ENCODE results near the gene HMCN2.

HMCN2 gene

DNA sequence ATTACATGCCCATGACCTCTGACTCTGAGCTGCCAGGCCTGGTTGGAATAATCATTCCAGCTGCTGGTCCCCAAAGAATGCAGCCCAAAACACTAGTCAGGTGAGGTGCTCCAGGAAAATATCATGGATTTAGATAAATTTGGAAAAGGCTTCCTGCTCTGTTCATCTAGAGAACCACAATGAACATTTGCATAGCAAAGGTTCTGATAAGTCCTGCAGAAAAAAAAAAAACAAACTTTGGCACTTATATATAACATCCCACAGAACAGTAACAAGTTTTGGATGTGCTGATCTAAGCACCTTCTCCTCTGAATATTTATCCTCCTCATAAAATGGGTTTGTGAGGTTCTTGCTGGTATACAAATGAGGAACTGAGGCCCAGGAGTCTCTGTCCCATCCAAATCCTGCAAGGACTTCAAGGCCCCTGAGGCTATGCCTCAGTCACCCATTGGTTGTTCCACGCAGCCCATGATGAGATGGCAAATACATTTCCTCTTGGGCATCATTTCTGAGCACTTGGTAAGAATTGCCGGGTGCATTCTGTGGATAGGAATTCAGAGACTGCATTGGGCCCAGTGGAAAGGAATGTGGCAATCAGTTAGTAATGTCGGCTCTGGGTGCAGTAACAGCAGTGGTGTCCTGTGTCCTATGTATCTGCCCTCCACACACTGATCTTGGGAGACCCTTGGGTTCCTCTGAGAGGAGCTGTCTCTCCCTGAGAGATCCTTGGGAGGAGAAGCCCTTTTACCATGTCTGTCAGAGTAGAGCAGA, 105.8 kb downstream of the HMCN2 start:
- DNase-seq (ENCODE audit: low read depth): no peak

DNA sequence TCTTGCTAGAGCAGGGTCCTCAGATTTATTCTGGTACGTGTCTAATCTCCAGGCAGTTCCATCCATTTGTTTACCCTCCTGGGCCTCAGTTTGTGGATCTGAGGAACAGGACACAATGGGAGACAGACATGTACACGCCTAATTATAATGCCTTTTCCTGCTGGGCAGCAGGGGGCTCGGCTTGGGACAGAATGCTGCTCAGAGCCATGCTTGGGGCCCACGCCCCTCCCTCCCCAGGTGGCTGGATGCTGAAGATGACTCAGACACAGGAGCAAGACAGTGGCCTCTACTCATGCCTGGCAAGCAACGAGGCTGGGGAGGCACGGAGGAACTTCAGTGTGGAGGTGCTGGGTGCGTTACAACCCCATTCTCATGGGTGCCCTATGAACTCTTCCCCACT, 106.5 kb downstream of the HMCN2 start:
- DNase-seq (ENCODE audit: low read depth): no peak

- DNase-seq (ENCODE audit: low read depth): no peak
Measured at GRCh38 chr9:130373679-130374325, 108.2 kb downstream of the HMCN2 start.

GRCh38 chr9:130377612-130378011, 112.1 kb downstream of the HMCN2 start:
- no peak for DNase-seq (ENCODE audit: low read depth)

DNA sequence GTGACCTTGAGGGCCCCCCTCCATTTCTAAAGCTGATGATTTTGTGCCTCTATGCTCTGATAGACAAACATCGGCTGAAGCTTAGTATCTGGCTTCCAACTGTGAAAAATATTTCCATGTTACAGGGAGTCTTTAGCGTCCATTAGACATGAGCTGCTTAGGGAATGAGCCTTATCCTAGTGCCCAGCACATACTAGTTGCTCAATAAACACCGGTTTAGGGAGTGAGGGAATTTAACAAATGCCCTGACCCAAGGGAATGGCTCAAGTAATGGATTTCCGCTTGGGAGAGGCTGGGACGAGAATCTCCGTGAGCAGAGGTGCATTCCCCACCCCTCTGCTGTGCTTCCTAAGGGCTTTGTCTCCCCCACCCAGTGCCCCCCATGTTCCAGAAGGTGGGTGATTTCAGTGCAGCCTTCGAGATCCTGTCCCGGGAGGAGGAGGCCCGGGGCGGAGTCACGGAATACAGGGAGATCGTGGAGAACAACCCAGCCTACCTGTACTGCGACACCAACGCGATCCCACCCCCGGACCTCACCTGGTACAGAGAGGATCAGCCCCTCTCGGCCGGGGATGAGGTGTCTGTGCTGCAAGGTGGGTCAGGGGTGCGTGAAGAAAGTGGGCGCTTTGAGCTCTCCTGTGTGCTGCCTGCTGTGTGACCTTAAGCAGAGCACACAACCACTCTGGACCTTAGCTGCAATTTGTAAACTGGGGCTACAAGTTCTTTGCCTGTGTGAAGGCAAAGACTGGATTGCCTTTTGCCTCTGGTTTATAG, 113.5 kb downstream of the HMCN2 start:
- no peak for DNase-seq (ENCODE audit: low read depth)

DNA sequence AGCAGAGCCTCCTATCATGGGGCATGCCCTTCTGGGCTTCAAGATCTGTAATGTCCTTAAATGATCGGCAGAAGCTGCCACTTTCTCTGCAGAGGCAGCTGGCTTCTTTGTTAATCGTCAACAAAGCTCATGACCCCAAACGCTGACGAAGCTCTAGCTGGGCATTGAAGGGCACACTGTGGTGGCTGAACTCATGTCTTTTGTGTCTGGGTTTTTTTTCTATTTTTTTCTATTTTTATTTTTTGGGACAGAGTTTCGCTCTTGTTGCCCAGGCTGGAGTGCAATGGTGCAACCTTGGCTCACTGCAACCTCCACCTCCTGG, 114.0 kb downstream of the HMCN2 start:
- DNase-seq (ENCODE audit: low read depth): no peak

- no peak for DNase-seq (ENCODE audit: low read depth)
Measured at GRCh38 chr9:130380920-130381469, 115.4 kb downstream of the HMCN2 start.

DNA sequence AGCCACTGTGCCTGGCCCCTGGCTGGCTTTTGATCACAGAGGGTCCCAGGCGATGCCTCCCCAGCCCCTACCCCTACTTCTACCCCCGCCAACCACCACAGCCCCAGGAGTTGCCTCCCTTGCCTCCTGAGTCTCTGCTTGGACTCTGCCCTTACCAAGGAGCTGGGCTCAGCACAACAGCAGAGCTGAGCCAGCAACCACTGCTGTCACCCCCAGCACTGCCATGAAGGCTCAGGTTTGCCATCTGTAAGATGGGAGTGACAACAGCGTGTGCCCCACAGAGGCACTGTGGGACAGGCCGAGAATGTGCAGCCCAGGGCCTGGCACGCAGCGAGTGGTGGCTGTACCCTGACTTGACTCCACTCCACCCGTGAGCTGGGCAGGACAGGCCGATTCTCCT, 116.1 kb downstream of the HMCN2 start:
- no peak for DNase-seq (ENCODE audit: low read depth)

GRCh38 chr9:130382096-130382495, 116.5 kb downstream of the HMCN2 start:
- no peak for DNase-seq (ENCODE audit: low read depth)

DNA sequence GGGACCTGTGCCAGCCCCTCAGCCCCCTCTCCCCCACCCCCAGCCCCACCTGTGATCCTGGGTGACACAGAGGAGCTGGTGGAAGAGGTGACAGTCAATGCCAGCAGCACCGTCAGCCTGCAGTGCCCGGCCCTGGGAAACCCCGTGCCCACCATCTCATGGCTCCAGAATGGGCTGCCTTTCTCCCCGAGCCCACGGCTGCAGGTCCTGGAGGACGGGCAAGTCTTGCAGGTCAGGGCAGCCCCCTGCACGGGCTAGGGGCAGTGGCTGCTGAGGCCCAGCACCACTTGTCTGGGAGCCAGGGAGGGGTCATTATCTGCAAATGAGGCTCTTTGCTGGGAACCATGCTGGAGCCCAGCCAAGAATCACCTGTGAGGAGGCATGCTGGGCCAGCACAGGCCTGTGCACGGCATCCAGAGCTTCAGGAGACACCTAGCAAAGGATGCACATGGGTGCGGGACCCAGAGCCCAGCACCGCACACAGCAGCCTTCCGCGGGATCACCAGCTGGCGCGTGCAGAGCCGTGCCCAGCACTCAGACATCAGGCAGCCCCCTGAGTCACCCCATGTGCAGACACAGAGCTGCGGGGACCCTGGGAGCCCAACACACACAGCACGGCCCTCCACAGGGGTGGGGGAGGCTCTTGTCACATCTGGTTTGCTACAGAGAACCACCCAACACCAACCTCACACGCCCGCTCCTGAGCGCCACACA, 117.2 kb downstream of the HMCN2 start:
- DNase-seq (ENCODE audit: low read depth): no peak

- no peak for DNase-seq (ENCODE audit: low read depth)
Measured at GRCh38 chr9:130383350-130383715, 117.8 kb downstream of the HMCN2 start.

- DNase-seq (ENCODE audit: low read depth): no peak
Measured at GRCh38 chr9:130383979-130384676, 118.6 kb downstream of the HMCN2 start.

GRCh38 chr9:130385257-130385656, 119.7 kb downstream of the HMCN2 start:
- no peak for DNase-seq (ENCODE audit: low read depth)

GRCh38 chr9:130387398-130387797, 121.8 kb downstream of the HMCN2 start:
- no peak for DNase-seq (ENCODE audit: low read depth)

GRCh38 chr9:130387905-130388304, 122.3 kb downstream of the HMCN2 start:
- DNase-seq (ENCODE audit: low read depth): no peak

- DNase-seq (ENCODE audit: low read depth): no peak
Measured at GRCh38 chr9:130390390-130390789, 124.8 kb downstream of the HMCN2 start.

GRCh38 chr9:130390986-130391385, 125.4 kb downstream of the HMCN2 start:
- no peak for DNase-seq (ENCODE audit: low read depth)

DNA sequence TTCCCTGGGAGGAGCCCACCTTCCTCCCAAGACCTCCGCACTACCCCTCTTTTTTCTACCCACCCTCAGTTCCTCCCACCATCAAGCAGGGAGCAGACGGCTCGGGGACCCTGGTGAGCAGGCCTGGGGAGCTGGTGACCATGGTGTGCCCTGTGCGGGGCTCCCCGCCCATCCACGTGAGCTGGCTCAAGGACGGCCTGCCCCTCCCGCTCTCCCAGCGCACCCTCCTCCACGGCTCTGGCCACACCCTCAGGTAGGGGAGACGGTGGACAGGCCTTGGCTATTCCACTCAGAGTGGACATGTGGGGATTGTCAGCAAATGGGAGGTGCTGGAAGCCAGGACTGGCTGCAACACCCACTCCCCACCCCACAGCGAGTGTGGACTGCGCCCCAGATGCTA, 126.3 kb downstream of the HMCN2 start:
- no peak for DNase-seq (ENCODE audit: low read depth)

DNA sequence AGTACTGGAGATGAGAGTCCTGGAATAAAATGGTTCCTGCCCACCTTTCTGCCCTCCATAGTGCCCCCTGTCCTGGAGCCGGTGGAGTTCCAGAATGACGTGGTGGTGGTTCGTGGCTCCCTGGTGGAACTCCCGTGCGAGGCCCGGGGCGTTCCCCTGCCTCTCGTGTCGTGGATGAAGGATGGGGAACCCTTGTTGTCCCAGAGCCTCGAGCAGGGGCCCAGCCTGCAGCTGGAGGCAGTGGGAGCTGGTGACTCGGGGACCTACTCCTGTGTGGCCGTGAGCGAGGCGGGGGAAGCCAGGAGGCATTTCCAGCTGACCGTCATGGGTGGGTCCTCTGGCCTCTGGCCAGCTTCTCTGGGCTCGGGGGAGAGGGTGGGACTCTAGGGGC, 128.1 kb downstream of the HMCN2 start:
- DNase-seq (ENCODE audit: low read depth): no peak

GRCh38 chr9:130394320-130394719, 128.8 kb downstream of the HMCN2 start:
- no peak for DNase-seq (ENCODE audit: low read depth)

DNA sequence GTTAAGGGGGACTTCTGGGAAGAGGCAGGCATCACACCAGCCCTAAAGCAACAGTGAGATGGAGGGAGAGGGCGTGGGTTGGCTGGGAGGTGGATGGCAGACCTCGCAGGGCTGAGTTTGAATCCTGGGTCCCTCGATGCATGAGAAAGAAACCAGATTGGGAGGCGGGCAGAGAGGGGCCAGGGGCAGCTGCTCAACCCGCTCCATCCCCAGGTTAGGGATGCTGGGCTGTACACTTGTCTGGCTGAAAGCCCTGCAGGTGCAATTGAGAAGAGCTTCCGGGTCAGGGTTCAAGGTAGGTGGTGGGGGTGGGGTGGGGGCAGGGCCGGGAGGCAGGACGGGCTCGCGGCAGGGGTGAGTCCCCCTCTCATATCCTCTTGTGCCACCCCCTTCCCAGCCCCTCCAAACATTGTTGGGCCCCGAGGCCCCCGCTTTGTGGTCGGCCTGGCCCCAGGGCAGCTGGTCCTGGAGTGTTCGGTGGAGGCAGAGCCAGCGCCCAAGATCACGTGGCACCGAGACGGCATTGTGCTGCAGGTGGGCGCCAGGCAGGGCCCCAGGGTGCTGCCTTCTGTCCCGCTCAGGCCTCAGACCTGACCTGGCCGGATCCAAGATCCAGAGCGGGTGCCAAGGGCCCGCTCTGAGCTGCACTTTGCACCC, 129.4 kb downstream of the HMCN2 start:
- DNase-seq (ENCODE audit: low read depth): no peak
